NCI-H510A treated with DMSO at 0.1 percent for 48 hours (cell line): ENCODE results near the gene ACVR1B.
"Not testable (repeated sequence)": the region's sequence is repeated elsewhere in the genome, so short reads cannot be mapped to it uniquely, and the experiment has no call there.

ENCODE experiments used
- DNase-seq: peaks from one replicate; lab custom pipeline; 2025; lab: John Stamatoyannopoulos, UW

Gene ACVR1B

DNA sequence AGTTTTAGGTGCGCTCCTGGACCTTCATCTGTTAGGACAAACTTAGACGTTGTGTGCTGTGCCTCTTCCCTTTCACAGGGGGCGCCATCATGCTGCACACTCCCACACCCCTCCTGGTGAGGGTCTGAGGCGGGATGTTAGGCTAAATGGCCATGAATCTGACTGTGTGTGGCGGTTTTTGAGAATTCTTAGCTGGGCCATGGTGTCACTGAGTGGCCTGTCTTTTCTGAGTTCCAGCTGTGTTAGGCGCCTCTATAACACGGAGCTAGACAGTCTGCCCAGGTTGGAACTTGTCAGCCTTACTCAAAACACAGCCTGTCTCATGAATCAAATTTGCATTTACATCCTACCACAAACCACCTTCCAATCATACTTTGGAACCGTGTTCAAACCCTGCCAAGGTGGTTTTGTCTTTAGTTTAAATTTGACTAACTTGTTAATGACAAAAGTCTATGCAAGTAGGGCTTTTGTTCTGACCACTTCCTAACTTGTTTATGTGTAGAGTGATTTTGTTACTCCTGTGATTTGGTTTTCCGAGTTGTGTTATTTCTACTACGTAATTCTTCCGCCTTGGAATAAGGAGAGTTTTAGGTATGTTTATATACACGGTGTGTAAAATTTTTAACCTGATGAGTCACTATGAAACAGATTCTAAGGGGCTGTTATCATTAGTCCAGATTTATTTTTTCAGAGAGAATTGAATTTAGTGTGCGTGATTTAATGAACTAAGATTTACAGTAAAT lies 19.6 kb downstream of the ACVR1B start:
- DNase-seq, result no peak

DNA sequence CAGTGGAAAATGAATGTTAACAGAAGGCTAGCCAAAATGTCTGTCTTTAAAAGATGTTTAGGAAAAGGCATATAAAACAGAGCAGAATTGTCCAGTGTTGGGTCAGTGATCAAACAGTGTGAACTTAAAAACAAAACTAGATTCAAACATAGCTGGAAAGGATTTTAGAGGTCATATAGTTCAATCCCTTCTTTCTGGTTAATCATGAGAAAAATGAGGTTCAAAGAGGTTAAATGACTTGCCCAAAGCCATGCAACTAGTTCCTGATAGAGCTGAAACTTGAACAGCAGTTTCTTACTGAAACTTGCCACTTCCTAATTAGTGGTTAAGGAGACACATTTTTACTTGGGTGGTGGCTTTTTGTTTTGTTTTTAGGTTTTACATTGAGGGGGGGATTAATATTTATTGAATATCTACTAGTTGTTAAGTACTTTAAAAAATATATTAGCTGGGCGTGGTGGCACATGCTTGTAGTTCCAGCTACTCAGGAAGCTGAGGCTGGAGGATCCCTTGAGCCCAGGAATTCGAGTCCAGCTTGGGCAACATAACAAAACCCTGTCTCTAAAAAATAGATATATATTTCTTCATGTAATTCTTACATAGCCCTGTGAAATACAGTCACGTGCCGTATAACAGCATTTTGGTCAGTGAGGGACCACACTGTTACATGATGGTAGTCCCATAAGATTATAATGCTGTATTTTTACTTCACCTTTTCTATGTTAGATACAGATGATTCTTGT lies 20.4 kb downstream of the ACVR1B start:
- no peak for DNase-seq

DNA sequence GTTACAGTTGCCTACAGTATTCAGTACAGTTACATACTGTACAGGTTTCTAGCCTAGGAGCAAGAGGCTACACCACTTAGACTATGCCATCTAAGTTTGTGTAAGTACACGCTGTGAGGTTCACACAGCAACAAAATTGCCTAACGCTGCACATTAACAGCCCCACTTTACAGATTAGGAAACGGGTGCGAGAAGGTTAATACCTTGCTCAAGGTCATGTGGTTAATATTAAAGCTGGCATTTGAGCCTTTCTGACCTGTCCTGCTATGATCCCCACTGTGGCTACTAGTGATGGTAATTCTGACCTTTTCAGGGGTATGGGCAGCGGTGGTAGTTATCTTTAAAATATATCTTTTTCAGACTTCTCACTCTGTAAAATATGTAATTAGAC lies 20.9 kb downstream of the ACVR1B start:
- no peak for DNase-seq

DNA sequence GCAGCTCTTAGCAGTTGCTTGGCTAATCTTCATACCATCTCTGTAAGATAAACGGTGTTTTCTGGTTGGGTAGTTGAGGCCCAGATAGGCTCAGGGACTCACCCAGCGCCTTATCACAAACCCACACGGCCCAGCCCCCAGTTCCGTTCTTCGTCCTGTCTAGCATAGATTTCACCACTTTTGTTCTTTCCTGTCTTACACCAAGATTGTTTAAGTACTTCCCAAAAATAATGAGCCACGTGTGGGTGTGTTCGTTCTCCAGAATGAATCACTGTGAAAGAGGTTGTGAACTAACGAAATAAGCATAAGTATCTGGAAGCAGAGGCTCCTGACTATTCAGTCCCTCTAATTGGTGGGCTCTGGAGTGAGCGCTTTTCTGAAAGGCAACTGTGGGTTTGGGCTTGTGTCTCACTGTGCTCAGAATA lies 21.4 kb downstream of the ACVR1B start:
- DNase-seq, result no peak

DNA sequence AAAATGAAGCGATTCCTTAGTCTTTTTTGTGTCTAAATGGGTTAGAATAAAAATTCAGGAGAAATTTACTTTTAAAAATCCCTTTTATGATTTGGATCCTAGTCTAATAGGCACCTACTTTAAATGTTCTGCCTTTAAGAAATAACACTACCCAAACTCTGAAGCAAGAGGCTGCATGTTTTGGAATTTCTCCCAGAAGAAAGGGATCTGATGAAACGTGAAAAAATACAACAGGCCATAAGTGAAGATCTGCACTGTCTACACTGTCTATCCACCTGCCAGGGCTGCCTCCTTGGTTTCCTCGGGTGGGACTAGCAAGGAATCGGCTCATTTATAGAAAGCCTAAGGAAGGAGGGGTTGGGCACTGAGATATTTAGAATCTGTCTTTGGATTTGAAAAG lies 22.1 kb downstream of the ACVR1B start:
- no peak for DNase-seq

DNA sequence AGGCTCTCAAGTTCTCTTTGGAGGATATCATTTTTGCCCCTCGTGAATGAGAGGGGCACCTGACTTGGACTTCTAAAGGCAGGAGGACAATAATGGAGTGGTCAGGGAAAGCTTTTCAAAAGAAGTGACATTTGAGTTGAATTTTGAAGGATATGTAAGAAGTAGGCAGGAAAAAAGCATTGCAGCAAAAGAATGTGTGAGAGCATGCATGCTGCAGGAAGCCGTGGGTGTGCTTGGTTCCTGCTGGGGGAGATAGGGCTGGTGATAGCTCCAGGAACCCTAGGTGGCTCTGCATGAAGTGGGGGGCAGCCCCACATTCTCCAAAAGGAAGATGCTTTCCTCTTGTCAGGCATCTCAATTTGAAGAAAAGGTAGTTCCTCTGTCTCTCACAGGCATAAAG lies 23.1 kb downstream of the ACVR1B start:
- no peak for DNase-seq

DNA sequence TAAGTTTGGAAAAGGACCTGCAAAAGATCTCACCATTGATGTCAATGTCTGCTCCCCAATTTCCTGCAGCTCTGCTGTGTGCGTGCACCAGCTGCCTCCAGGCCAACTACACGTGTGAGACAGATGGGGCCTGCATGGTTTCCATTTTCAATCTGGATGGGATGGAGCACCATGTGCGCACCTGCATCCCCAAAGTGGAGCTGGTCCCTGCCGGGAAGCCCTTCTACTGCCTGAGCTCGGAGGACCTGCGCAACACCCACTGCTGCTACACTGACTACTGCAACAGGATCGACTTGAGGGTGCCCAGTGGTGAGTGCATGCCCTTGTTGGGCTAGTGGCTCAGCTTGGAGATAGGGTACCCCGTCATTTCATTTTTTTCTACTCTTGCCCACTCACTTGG lies 23.7 kb downstream of the ACVR1B start:
- DNase-seq, result no peak

DNA sequence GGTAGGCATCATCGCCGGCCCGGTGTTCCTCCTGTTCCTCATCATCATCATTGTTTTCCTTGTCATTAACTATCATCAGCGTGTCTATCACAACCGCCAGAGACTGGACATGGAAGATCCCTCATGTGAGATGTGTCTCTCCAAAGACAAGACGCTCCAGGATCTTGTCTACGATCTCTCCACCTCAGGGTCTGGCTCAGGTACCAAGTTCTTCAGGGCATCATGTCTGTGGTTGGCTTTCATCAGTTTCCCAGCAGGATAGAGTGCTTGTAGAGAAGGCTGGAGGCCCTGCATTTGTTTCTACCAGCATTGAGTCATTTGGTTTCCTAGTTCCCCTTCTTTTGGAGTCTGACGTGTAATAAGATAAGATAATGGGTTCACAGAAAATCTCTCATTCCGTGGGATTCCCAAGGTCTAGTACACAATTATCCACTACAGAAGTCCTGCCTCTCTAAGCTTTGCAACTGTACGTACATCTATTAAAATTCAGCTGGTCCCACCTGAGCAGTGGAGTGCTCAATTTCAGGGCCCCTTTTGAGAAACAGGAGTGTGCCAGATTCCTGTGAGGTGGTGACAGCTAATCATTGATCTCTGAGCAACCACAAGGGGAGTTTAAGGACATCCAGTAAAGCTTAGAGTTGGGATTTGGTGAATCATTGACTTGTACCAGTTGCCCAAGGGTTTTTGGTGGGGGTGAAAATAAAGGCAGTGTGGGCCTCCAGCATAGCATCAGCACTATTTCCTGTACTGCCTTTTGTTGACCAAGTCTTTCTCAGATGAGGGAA lies 25.1 kb downstream of the ACVR1B start:
- no peak for DNase-seq

DNA sequence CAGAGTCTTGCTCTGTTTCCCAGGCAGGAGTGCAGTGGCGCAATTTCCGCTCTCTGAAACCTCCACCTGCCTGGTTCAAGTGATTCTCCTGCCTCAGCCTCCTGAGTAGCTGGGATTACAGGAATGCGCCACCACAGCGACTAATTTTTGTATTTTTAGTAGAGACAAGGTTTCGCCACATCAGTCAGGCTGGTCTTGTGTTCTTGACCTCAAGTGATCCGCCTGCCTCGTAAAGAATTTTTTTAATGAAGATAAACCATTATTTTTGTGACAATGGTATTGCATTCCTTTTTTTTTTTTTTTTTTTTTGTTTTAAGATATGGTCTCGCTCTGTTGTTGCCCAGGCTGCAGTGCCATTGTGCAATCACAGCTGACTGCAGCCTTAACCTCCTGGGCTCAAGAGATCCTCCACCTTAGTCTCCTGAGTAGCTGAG lies 25.8 kb downstream of the ACVR1B start:
- no peak for DNase-seq

DNA sequence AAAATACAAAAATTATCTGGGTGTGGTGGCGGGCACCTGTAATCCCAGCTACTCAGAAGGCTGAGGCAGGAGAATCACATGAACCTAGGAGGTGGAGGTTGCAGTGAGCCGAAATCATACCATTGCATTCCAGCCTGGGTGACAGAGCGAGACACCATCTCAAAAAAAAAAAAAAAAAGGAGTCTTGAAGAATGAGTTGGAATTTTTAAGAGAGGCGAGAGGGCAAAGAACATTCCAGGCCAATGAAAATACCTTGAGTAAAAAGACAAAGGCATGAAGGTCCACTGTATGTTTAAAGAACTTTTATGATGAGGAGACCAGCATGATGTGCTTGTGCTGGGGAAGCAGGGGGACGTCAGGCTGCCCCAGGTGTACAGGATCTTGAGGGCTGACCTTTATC lies 27.8 kb downstream of the ACVR1B start:
- not testable (repeated sequence) for DNase-seq

DNA sequence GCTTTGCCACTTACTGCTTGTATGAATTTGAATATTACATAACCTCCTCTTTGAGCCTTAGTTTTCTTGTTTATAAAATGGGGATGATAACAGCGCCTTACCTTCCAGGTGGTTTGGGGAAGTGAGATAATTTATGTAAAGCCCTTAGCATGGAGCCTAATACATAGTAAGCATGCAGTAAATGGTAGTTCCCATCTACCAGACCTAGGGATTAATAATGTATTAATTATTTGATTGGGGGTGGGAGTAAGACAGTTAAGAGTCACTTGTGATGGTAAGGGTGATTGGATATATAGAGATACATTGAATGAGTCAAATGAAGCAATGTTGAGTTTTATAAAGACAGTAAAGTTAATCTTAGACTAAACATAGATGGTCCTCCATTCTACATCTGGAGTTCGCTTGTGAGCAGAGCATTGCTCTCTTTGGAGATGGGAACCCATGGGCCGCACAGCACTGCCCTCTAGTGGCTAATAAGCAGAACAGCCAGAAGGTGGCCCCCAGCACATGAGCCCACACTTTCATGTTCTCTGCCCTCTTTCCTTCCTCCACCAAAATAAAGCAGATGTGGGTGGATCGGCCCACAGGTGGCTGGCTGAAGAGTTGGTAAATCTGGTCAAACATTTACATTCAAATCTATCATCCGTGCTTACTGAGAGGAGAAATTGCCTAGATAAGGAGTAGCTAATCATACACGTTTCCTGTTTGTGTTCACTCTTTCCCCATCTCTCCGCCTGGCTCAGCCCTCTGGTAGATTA lies 28.7 kb downstream of the ACVR1B start:
- DNase-seq, result peak; percentile 79

DNA sequence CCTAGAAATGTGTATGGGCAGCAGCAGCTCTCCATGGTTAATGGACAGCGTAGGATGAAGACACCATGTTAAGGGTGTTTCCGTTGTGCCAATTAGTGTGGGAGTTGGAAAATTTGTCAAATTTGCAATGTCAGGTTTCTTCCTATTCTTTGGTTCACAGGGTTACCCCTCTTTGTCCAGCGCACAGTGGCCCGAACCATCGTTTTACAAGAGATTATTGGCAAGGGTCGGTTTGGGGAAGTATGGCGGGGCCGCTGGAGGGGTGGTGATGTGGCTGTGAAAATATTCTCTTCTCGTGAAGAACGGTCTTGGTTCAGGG lies 29.3 kb downstream of the ACVR1B start:
- DNase-seq, result no peak

DNA sequence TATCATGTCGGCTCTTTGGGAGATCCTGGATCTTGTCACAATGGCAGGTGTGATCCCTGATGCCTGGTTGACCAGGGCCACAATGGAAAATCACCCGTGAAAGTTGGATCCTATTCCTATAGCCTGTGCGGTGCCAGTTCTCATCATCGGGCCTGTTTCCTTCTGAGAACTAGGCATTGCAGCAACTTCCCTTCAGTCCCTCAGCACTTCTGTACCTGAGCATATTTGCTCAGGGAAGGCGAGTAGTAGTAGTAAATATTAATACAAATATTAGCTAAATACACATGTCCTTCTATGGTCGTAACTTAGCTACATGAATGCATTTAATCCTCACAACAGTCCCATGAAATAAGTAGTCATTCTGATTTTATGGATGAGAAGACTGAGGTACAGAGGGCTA lies 33.2 kb downstream of the ACVR1B start:
- DNase-seq, result no peak

DNA sequence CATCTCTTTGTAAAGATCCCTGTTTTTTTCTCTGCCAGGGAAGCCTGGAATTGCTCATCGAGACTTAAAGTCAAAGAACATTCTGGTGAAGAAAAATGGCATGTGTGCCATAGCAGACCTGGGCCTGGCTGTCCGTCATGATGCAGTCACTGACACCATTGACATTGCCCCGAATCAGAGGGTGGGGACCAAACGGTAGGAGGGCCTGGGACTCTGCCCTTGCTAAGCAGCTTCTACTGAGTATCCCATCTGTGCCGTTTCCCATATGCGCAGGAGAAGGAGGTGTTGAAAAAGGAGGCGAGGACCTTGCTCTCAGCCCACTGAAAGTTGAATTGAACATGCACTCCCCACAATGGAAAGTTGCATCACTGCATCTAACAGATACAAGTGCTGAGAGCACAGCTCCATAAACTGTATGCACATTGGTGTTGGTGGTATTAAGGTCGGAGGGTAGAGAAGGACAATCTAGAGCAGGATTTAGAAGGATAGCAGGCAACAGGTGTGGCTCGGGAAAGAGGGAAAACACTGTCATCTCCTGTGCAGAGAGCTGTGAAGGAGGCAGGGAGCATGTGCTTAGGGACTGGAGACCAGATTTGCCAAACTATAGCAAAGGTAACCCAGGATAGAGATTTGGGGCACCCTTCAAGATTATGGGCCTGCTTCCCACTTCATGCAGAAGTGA lies 33.8 kb downstream of the ACVR1B start:
- no peak for DNase-seq

DNA sequence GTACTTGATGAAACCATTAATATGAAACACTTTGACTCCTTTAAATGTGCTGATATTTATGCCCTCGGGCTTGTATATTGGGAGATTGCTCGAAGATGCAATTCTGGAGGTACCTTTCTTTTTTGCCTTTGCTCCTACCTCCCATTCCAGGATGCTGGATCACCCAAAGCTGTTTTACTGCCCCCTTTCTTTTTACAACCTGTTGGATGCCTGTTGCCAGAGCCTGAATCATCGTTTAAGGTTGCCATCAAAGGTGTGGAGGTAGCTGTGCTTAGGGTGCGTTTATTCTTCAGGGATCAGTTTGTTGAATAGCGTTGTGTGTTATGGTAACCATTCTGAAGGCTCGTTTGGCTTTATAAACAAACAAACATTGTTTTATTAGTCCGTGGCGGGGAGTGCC lies 35.3 kb downstream of the ACVR1B start:
- no peak for DNase-seq

DNA sequence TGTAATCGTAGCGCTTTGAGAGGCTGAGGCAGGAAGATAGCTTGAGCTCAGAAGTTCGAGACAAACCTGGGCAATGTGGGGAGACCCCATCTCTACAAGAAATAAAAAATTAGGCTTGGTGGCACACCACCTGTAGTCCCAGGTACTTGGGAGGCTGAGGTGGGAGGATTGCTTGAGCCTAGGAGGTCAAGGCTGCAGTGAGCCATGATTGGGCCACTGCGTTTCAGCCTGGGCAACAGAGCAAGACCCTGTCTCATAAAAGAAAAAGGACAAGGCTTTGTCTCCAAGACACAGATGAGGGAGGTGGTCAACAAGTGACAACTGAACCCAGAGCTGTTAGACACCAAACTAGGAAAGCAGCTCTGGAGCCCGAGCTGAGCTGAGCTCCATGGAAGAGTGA lies 40.7 kb downstream of the ACVR1B start:
- DNase-seq, result no peak

DNA sequence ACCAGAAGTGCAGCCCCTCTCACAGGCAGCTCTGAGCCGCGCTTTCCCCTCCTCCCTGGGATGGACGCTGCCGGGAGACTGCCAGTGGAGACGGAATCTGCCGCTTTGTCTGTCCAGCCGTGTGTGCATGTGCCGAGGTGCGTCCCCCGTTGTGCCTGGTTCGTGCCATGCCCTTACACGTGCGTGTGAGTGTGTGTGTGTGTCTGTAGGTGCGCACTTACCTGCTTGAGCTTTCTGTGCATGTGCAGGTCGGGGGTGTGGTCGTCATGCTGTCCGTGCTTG lies 43.0 kb downstream of the ACVR1B start:
- DNase-seq, result no peak

DNA sequence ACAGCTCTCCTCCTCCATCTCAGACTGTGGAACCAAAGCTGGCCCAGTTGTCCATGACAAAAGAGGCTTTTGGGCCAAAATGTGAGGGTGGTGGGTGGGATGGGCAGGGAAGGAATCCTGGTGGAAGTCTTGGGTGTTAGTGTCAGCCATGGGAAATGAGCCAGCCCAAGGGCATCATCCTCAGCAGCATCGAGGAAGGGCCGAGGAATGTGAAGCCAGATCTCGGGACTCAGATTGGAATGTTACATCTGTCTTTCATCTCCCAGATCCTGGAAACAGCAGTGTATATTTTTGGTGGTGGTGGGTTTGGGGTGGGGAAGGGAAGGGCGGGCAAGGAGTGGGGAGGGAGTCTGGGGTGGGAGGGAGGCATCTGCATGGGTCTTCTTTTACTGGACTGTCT lies 43.5 kb downstream of the ACVR1B start:
- no peak for DNase-seq

DNA sequence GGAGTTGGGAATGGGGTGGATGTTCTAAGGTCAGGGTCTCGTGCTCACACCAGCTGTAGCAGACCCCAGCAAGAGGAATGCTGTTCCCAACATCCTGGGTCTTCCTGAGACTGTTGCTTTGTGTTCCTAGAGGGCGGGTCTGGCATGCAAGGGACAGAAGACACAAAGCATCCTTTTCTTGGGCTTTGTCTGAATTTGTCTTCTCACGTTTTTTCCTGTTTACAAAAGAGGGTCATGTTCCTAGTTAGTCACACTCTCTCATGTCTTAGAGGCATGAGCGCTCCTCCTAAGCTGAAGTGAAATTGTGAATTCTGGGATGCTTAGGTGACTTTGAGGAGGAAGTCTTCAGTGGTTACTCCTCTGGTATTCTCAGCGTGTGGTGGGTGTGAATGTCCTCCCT lies 45.6 kb downstream of the ACVR1B start:
- no peak for DNase-seq

DNA sequence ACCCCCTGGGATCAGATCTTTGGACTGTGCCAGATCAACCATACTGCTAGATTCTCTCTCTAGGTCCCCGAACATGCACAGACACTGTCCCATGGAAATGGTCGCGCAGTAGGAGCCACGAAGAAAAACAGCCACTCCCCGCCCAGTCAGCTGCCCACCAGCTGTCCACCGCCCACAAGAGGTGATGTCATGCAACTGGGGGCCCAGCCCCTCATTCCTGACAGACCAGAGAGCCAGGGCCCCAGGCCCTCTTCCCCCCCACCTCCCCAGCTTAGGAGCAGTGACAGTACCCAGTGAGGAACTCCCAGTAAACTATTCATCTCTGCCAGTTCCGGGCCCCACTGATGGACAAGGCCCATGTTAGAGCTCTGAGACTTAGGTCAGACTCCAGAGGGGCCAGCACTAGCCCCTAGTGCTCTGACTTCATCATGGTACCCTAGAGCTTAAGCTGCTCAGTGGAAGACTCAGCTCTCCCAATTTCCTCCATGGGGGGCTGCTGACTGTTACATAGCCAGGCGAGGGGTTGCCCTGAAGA lies 51.6 kb downstream of the ACVR1B start:
- no peak for DNase-seq

DNA sequence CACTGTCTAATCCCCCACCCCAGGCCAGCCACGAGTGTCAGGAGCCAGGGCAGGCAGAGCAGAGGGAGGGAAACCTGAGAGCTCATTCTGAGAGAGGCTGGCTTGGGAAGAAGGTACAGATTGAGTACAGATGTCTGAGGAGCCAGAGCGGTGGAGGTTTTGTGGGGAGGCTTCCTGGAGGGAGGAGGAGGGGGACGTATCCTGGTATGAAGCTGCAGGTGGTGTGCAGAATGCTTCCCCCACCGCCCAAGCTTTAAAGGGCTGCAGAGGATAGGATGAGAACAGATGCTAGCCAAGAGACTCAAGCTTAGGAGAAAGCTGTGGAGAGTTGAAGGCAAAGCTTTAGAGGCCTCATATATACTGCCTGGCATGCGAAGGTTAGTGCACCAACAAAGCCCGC lies 52.1 kb downstream of the ACVR1B start:
- DNase-seq, result no peak
